Fibroblast of lung (primary cell): ENCODE results near the gene ST6GALNAC3.

Experiments used
- CTCF ChIP-seq, 2 donors: IDR thresholded peaks in 1 of 2; conservative IDR thresholded peaks in 1 of 2; 1 replicate in 1 of 2; 2 replicates in 1 of 2; pipeline ENCODE4 v1.5.1; 2011 to 2012; ENCODE audit warnings: low read length in 2 of 2, control low read depth in 1 of 2, inconsistent platforms in 1 of 2, low read depth in 1 of 2, mild to moderate bottlenecking in 1 of 2
- EZH2 ChIP-seq: IDR thresholded peaks from 2 replicates; pipeline ENCODE4 v1.5.1; 2012; ENCODE audit warnings: low read length, control low read depth, mild to moderate bottlenecking; ENCODE audit errors: missing control alignments

DNA sequence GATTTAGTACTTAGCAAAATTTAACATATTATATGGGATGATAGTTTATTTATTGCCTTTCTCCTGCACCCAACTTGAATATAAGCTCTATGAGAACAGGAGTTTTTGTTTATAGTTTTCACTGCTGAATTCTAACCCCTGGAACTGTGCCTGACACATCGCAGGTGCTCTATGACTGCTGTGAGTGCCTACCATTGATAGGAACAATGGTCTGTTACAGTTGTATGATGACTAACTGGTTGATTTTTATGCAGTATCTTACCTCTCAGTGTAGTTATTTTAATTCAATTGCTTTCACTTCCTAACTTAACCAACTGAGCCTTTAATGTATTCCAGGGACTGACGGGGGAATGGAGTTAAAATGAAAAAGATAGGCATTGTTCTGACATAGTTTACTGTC is 336.0 kb downstream of the ST6GALNAC3 start:
- TF ChIP-seq CTCF (conservative IDR thresholded peaks at IDR 0.05 in 1 of 2, IDR thresholded peaks at IDR 0.05 in 1 of 2; ENCODE audit: low read depth in 1 of 2, low read length in 2 of 2): no peak
- TF ChIP-seq EZH2: no peak
